SHP77 treated with DMSO at 0.1 percent for 48 hours (cell line): ENCODE results near the gene ECSCR.
"Not testable (repeated sequence)": the region's sequence is repeated elsewhere in the genome, so short reads cannot be mapped to it uniquely, and the experiment has no call there.

ENCODE experiments used
- DNase-seq: peaks from one replicate; lab custom pipeline; 2025; lab: John Stamatoyannopoulos, UW

Gene ECSCR, protein sequence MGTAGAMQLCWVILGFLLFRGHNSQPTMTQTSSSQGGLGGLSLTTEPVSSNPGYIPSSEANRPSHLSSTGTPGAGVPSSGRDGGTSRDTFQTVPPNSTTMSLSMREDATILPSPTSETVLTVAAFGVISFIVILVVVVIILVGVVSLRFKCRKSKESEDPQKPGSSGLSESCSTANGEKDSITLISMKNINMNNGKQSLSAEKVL

DNA sequence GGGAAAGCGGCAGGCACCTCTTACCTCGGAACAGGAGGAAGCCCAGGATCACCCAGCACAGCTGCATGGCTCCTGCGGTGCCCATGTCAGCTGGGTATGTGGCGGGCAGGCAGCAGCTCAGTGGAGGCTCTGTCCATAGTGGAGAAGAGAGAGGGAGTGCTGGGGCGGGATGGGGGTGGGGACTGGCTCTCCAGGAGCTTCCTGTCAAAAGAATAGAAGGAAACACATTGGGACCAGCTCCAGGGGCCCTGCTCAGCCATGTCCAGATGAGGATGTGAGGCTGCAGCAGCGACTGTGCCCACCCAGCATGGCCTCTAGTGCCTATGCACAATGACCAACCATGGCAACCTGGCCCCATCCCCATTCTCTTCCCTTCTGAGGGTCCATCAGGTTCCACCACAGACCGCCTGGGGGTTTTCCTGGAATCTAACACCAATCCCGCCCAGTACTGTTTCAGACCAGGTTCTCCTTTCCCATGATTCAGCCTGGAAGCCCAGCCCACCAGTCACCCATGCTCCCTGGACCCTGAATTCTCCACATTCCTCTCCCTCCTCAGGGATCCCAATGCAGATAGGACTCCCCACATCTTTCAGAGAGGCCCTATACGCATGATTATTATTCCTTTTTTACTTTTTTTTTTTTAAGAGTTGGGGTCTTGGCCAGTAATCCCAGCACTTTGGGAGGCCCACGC is at the start of gene ECSCR:
Gene ECSCR, minus strand, starts transcription at position 158 of the 691 bp plus-strand sequence. Its CDS starts 73 bp downstream, at position 85.
- DNase-seq, result no peak

DNA sequence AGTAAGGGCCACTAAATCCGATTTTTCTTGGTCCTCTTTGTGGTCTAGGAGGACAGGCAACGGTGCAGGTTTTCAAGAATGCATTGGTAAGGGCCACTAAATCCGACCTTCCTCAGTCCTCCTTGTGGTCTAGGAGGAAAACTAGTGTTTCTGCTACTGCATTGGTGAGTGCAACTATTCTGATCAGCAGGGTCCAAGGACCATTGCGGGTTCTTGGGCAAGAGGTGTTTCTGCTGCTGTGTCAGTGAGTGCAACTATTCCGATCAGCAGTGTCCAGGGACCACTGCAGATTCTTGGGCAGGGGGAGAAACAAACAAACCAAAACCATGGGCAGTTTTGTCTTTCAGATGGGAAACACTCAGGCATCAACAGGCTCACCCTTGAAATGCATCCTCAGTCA is 42.2 kb upstream of the ECSCR start:
- not testable (repeated sequence) for DNase-seq

DNA sequence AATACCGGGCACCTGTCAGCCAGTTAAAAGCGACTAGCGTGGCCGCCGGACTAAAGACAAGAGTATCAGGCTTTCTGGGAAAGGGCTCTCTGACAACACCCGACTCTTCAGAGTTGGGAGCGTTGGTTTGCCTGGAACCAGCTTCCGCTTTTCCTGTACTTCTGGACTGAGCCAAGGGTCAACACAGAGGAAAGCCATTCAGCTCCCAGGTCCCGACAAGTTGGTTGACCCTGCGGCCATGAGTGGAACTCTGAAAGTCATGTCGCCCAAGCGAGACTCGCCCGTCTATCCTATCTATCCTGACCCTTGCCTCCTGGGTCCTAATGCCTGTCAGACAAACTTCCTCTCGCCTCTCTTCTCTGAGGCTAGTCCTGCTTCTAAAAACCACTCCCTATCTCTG is 41.3 kb upstream of the ECSCR start:
- DNase-seq, result peak; percentile 55

DNA sequence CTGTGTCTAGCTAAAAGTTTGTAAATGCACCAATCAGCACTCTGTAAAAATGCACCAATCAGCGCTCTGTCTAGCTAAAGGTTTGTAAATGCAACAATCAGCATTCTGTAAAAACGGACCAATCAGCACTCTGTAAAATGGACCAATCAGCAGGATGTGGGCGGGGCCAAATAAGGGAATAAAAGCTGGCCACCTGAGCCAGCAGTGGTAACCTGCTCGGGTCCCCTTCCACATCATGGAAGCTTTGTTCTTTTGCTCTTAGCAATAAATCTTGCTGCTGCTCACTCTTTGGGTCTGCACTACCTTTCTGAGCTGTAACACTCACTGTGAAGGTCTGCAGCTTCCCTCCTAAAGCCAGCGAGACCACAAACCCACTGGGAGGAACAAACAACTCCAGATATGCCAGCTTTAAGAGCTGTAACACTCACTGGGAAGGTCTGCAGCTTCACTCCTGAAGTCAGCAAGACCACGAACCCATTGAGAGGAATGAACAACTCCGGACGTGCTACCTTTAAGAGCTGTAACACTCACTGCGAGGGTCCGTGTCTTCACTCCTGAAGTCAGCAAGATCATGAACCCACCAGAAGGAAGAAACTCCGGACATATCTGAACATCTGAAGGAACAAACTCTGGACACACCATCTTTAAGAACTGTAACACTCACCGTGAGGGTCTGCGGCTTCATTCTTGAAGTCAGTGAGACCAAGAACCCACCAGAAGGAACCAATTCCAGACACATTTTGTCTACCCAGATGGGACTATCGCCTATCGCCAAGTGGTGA is 40.7 kb upstream of the ECSCR start:
- peak; percentile 45 for DNase-seq

DNA sequence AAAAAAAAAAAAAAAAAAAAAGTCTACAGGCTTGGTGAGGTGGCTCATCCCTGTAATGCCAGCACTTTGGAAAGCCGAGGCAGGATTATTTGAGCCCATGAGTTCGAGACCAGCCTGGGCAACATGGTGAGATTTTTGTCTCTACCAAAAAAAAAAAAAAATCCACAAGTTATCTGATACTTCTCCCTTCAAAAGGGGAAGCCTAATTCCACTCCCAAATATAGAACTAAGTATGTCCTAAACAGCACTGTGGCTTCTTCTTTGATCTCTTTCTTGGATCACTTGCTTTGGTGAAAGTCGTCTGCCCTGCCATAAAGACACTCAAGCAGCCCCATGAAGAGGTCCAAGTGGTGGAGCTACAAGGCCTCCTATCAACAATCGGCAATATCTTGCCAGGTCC is 38.8 kb upstream of the ECSCR start:
- DNase-seq, result no peak

DNA sequence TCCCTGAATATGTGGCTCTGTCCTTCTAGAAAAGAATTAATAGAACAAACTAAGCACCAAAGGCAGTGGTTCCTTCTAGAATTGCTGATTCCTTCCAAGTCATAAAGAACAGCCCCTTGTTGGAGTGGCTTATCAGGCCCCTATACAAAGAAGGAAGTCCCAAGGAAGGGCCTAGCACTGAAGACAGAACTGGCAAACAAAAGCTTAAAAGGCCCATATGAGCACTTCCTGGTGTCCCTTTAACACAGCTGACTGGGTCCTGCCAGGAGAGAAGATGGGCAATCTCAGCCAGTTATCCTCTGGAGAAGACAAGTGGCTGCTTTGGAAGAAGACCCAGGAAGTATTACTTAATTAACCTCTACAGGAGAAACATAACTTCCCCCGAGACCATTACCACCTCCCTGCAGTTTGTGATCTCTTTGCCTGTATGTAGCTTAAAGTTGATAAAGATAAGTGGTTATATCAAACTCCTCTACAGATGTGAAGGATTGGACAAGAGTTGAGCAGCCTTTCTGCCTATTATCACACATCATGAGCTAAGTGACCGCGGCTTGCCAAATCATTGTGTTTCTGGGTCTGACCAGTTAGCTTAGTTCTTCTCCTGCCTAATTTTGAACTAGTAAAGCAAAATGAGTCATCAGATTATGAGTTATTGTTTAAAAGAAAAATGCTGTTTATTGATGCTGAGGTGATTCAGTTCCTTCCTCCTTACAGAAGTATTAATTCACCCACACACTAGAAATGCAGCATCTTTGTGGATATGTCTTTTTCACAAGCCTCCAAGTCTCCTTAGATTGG is 33.3 kb upstream of the ECSCR start:
- DNase-seq, result no peak

DNA sequence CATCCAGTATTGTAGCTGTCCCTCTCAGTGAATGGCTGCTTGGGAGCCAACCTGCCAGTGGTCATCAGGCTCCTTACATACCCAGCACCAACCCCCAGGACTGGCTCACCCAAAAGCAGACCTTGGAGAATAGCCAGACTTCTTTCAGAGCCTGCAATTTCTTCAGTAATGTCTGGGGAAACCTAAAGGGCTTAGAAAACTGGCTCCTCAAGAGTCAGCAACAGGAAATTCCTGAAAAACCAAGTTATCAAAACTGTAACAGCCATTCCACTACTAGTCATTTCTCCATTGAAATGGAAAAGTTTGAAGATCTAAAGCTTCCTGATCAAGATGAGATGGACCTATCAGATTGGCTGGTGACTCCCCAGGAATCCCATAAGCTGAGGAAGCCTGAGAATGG is 32.3 kb upstream of the ECSCR start:
- no peak for DNase-seq

DNA sequence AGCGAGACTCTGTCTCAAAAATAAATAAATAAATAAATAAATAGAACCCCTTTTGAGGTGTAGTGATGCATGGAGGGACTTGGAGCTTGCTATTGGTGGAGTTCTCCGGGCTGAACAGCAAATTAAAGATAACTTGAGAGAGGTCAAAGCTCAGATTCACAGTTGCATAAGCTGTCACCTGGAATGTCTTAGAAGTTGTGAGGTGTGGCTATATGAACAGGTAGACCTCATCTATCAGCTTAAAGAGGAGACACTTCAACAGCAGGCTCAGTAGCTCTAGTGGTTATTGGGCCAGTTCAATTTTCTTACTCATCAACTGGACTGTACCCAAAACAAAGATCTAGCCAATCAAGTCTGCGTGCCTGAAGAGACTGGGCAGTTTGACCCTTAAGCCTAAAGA is 31.7 kb upstream of the ECSCR start:
- DNase-seq, result no peak

DNA sequence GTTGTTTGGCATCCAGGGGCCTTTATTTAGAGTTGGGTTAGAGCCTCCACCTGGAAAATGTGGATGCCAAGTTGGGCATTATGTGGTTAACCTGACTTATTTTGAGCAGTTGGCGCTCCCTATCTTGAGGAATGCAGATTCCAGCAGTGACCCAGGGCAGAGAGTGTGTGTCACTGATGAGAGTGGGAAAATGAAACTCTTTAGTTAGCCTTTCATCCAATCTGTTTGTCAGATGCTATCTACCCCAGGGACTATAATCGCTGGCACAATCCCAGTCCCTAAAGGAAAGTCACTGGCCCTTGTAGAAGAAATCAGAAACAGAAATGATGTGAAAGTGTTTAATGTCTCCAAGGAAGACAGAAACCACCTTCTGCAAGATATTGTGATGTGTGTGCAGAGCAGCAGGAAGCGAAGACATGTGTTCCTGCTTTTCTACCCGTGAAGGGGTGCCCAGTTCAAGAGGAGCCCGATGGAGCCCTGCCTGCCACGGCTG is 30.2 kb upstream of the ECSCR start:
- DNase-seq, result no peak

DNA sequence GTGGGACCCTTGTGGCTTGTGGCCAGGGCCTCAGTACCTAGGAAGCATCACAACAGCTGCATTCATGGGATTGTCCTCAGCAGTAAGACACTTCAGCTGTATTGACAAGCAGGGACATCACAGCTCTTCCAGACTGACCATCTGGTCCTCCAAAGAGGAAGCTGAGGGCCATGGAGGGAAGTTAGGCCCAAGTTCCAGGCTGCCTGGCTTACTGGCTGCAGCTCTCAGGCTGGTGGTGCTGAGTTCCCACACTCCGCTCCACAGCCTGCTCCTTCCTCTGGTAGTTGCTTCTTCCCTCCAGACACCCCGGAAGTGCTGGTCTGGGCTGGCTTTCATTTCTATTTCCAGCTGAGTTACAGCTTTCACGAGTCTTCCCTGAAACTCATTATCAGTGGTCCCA is 25.7 kb upstream of the ECSCR start:
- DNase-seq, result no peak

DNA sequence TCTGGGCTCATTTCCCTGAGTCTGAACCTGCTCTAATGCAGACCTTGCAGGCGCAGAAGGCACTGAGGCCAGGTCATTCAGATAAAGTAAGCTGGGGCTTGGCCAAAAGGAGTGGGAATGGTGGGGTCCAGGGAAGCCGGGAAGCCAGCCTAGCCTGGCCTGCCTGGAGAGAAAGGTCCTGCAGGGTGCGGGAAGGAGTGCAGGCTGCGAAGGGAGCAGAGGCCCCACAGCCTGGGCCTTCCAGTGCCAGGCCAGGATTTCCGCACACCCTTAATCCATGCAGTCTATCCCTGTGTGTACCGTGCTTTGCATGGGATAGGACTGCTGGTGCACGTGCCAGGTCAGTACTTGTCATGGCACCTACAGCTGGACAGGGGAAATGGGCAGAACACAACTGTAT is 23.7 kb upstream of the ECSCR start:
- DNase-seq, result no peak

DNA sequence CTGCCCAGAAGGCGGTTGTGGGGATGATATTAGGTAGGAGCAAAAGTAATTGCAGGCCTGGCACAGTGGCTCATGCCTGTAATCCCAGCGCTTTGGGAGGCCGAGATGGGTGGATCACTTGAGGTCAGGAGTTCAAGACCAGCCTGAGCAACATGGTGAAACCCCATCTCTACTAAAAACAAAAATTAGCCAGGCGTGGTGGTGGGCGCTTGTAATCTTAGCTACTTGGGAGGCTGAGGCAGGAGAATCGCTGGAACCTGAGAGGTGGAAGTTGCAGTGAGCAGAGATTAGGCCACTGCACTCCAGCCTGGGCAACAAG is 20.3 kb upstream of the ECSCR start:
- not testable (repeated sequence) for DNase-seq

DNA sequence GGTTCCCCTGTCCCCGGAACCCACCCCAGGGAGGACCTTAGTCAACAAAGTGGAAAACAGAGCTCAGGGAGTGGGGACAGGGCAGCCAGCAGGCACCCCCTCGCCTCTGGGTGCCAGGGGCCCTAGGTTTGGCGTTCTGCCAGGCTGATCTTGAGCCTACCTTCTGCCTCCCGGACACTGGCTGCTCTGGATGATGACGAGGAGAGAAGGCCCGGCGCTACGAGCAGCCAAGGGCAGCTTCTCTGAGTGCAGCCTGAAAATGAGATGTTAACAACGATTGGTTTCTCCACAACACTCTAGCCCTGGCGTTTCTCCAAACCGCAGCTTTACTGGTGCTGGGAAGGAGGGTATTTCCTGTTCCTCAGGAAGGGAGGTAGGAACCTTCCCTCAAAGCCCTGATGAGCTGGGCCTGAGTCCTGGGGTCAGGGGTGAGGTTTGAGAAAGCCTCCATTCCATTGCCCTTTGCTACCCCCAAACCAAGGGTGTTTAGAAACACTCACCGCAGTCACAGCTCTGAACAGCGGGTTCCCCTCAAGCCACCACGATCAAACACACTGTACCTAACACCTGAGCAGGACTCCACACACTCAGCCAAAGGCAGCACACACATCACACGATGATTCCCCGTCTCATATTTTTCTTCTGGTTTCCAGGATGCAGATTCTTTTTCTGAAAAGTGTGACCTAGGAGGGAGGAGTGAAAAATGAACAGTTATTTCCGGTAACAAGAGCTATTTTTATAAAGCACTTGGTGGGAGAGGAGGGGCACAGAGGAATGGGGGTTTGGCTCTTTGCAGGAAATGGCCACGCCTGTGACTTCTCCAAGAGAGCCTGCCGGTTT is 19.7 kb upstream of the ECSCR start, which contains the start of gene STING1:
Gene STING1, minus strand, starts transcription at position 709 of the 840 bp plus-strand sequence. CDS start 1,054 bp downstream, outside the sequence.
- peak; percentile 89 for DNase-seq

DNA sequence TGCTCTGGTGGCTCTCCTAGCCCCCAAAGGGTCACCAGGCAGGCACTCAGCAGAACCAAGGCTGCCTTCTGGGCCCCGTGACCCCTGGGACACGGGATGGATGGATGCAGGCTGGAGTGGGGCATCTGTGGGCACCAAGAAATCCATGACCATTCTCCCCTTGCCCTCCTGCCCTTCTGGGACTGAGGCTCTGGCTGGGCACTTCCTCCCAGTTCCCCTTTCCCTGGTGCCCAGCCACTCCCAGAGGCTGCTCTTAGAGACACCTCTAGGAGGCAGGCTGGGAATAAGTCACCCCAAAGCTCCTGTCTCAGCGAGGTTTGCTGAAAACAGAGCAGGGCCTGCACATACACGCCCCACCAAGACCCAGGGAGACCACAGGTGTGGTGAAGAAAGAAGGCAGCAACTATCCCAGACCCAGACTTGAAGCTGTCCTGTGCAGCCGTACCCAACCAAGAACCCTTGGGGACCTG is 19.1 kb upstream of the ECSCR start:
- DNase-seq, result no peak

DNA sequence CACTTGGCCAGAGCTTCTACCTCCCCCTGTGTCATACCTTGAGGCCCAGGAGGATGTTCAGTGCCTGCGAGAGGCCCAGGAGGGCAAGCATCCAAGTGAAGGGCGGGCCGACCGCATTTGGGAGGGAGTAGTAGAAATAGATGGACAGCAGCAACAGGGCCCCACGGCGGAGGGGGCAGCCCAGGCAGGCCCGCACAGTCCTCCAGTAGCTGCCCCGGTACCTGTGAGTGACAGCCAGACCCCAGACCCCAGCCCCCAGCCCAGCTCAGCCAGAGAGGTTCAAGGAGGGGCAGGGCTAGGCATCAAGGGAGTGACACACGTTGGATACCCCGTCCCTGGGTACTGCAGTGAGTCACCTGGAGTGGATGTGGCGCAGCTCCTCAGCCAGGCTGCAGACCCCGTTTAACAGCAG is 18.6 kb upstream of the ECSCR start:
- DNase-seq, result no peak

DNA sequence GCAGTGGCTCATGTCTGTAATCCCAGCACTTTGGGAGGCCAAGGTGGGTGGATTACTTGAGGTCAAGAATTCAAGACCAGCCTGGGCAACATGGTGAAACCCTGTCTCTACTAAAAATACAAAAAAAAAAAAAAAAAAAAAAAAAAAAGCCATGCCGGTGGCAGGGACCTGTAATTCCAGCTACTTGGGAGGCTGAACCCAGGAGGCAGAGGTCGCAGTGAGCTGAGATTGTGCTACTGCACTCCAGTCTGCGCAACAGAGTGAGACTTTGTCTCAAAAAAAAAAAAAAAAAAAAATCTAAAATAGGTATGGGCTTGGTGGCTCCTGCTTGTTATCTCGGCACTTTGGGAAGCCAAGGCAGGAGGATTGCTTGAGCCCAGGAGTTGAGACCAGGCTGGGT is 17.2 kb upstream of the ECSCR start:
- DNase-seq, result not testable (repeated sequence)

DNA sequence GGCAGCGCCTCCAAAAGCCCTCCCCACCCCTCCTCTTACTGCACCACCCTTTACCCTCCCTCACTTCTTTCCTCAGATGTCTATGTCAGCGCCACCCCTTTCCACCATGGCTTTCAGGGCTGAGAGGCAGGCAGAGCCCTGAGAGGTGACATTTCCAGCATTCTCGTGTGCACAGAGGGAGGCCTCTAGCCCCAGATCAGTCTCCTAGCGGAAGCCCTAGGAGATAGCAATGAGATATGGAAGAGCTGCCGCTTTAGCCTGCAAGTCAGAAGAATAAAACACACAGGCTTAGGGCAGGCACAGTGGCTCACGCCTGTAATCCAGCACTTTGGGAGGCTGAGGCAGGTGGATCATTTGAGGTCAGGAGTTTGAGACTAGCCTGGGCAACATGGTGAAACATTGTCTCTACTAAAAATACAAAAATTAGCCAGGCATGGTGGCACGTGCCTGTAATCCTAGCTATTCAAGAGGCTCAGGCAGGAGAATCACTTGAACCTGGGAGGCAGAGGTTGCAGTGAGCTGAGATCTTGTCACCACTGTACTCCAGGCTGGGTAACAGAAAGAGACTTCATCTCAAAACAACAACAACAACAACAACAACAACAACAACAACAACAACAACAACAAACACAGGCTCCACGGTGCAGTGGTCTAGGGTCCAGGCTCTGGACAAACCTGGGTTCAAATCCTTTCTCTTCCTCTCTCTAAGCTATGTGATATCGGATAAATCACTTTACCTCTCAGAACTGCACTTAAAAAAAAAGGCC is 16.3 kb upstream of the ECSCR start:
- DNase-seq, result not testable (repeated sequence)

DNA sequence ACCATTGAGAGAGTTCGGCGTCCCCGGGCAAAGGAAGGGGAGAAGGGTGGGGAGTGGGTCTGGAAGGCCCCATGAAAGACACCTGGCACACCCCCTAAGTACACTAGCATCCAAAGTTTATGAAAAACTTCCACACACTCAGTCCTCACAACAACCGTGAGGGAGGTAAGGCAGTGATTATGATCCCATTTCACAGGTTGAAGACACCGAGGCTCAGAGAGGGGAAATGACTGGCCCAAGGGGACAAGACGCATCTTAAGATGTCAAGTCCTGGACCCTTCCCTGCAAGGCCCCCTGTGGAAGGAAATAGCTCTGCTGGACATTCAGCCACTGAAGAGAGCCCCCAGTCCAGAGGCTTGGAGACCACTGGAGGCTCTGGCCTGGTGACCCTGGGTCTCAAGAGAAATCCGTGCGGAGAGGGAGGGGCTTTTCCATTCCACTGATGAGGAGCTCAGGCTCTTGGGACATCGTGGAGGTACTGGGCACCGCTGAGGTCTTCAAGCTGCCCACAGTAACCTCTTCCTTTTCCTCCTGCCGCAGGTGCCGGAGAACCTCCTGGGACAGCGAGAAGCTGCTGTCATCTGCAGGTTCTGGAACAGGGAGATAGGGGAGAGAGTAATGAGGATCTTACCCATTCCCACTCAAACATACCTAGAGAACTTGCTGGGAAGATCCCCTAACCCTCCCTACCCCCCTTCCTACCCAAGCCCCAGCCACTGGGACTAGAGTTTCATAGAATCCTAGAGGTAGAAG is 13.5 kb upstream of the ECSCR start:
- DNase-seq, result no peak
